Amygdala (tissue), 56 donors: ENCODE measurements around the gene IL16.
"Not testable (repeated sequence)": the region's sequence is repeated elsewhere in the genome, so short reads cannot be mapped to it uniquely, and the experiment has no call there.

Experiments
- DNase-seq, 56 donors: peaks; one replicate each; lab custom pipeline; 2025; lab: John Stamatoyannopoulos, UW

Gene IL16

GRCh38 chr15:81199031-81199779 lies 2.5 kb downstream of the IL16 start:
- no peak for DNase-seq

- no peak for DNase-seq
Measured at GRCh38 chr15:81206018-81206417, 9.3 kb downstream of the IL16 start.

- DNase-seq = not testable (repeated sequence)
Measured at GRCh38 chr15:81207987-81208386, 11.3 kb downstream of the IL16 start.

- no peak for DNase-seq
Measured at GRCh38 chr15:81209635-81210034, 13.0 kb downstream of the IL16 start.

- no peak for DNase-seq
Measured at GRCh38 chr15:81211376-81211775, 14.7 kb downstream of the IL16 start.

GRCh38 chr15:81213982-81214381 lies 17.3 kb downstream of the IL16 start:
- no peak for DNase-seq

- DNase-seq = no peak
Measured at GRCh38 chr15:81215531-81215930, 18.9 kb downstream of the IL16 start.

- DNase-seq = no peak
Measured at GRCh38 chr15:81215983-81216382, 19.3 kb downstream of the IL16 start.

GRCh38 chr15:81216422-81216821 lies 19.7 kb downstream of the IL16 start:
- DNase-seq = no peak

- no peak for DNase-seq
Measured at GRCh38 chr15:81221449-81221848, 24.8 kb downstream of the IL16 start.

GRCh38 chr15:81222007-81222406 lies 25.3 kb downstream of the IL16 start:
- no peak for DNase-seq

- DNase-seq = no peak
Measured at GRCh38 chr15:81223346-81223971, 26.8 kb downstream of the IL16 start.

GRCh38 chr15:81224232-81224631 lies 27.6 kb downstream of the IL16 start:
- DNase-seq = no peak

- peak in 10 of 56 donors; percentile 2 to 64 (median 10) for DNase-seq
Measured at GRCh38 chr15:81225161-81225671, 28.5 kb downstream of the IL16 start.

- no peak for DNase-seq
Measured at GRCh38 chr15:81227716-81228115, 31.0 kb downstream of the IL16 start.

GRCh38 chr15:81229586-81229985 lies 32.9 kb downstream of the IL16 start:
- DNase-seq = no peak

- no peak for DNase-seq
Measured at GRCh38 chr15:81235276-81236123, 38.8 kb downstream of the IL16 start.

- no peak for DNase-seq
Measured at GRCh38 chr15:81239190-81239589, 42.5 kb downstream of the IL16 start.

- no peak for DNase-seq
Measured at GRCh38 chr15:81242778-81243177, 46.1 kb downstream of the IL16 start.

- DNase-seq = no peak
Measured at GRCh38 chr15:81244306-81244705, 47.6 kb downstream of the IL16 start.

- no peak for DNase-seq
Measured at GRCh38 chr15:81253846-81254245, 57.2 kb downstream of the IL16 start.
